PC-9 (cell line): ENCODE data around the gene PIBF1. TPM values are rescaled to one million over a fixed set of nuclear protein-coding genes. Genes with fewer than 3 reads are reported as not detected.
A peak's percentile ranks its signal among the peaks of the same experiment; 100 is the strongest.

Experiments used
- BruUV-seq: library from RNA; stranded (reverse); fragments of 400-500 nt; replicated peaks from 2 replicates; lab custom pipeline; 2021; lab: Mats Ljungman, UMichigan
- CTCF ChIA-PET: fragments of 300-600 bp; sonication (Branson Sonifier 250); formaldehyde crosslinking; loops from one replicate; lab custom pipeline; 2022; ENCODE audit warnings: antibody characterized with exemption; lab: Charles Lee
- POLR2A ChIA-PET: fragments of 300-600 bp; sonication (Branson Sonifier 250); formaldehyde crosslinking; loops from one replicate; lab custom pipeline; 2022; ENCODE audit warnings: antibody characterized with exemption; ENCODE audit not compliant: unreplicated experiment; lab: Charles Lee
- DNase-seq, 2 experiments: peaks; one replicate each; pipeline versions ENCODE4 v3.0.0 to v3.0.0-alpha.2; 2015 to 2022; ENCODE audit warnings: mixed read lengths in 1 of 2
- H2AFZ ChIP-seq: fragments of 200-600 bp; sonication (generic); 2 replicates; pipeline ENCODE4 v1.8.1; 2017; ENCODE audit warnings: antibody characterized with exemption
- H3F3A ChIP-seq: fragments of 200-600 bp; sonication (generic); 2 replicates; pipeline ENCODE4 v1.8.1; 2017; ENCODE audit warnings: antibody characterized with exemption, mild to moderate bottlenecking, low read depth; ENCODE audit not compliant: insufficient read depth
- H3K27ac ChIP-seq: fragments of 200-600 bp; sonication (generic); 2 replicates; pipeline ENCODE4 v1.6.1; 2016; ENCODE audit warnings: mixed run types
- H3K27me3 ChIP-seq: fragments of 200-600 bp; sonication (generic); 2 replicates; pipeline ENCODE4 v1.6.1; 2016; ENCODE audit warnings: low read depth, mixed run types; ENCODE audit not compliant: insufficient read depth
- H3K36me3 ChIP-seq: fragments of 200-600 bp; sonication (generic); 2 replicates; pipeline ENCODE4 v1.6.1; 2016; ENCODE audit warnings: low read depth, mixed run types
- H3K4me1 ChIP-seq: fragments of 200-600 bp; sonication (generic); replicated peaks from 2 replicates; pipeline ENCODE4 v1.6.1; 2016; ENCODE audit warnings: mixed run types; ENCODE audit not compliant: insufficient read depth
- H3K4me2 ChIP-seq: fragments of 200-600 bp; sonication (generic); 2 replicates; pipeline ENCODE4 v1.6.1; 2017; ENCODE audit warnings: mixed run types
- H3K4me3 ChIP-seq: fragments of 200-600 bp; sonication (generic); 2 replicates; pipeline ENCODE4 v1.6.1; 2016; ENCODE audit warnings: mixed run types
- H3K79me2 ChIP-seq: fragments of 200-600 bp; sonication (generic); 2 replicates; pipeline ENCODE4 v1.6.1; 2017; ENCODE audit warnings: low read depth, mixed run types
- H3K9me2 ChIP-seq: fragments of 200-600 bp; sonication (generic); 2 replicates; pipeline ENCODE4 v1.8.1; 2017; ENCODE audit warnings: mild to moderate bottlenecking; ENCODE audit not compliant: insufficient read depth
- H3K9me3 ChIP-seq: fragments of 200-600 bp; sonication (generic); 2 replicates; pipeline ENCODE4 v1.8.1; 2016; ENCODE audit warnings: low read depth; ENCODE audit not compliant: insufficient read depth
- H4K20me1 ChIP-seq: fragments of 200-600 bp; sonication (generic); 2 replicates; pipeline ENCODE4 v1.8.1; 2017; ENCODE audit not compliant: insufficient read depth
- CTCF ChIP-seq: fragments of 200-600 bp; sonication (generic); conservative IDR thresholded peaks from 2 replicates; pipeline ENCODE4 v1.6.1; 2017; ENCODE audit warnings: mixed run types, antibody characterized with exemption, mild to moderate bottlenecking, moderate library complexity
- EZH2 ChIP-seq: fragments of 200-600 bp; sonication (generic); IDR thresholded peaks from 2 replicates; pipeline ENCODE4 v1.8.0; 2017; ENCODE audit warnings: antibody characterized with exemption, low read depth
- intact Hi-C: fragments of 100-400 bp; cut with micrococcal nuclease; formaldehyde crosslinking; loops from one replicate; pipeline ENCODE4 v1.10.0; 2022; ENCODE audit not compliant: unreplicated experiment
- total RNA-seq: library from RNA; stranded (reverse); gene quantifications from 2 replicates; pipeline ENCODE4 v1.2.3, GENCODE V29; 2021

PIBF1 gene
- total RNA-seq, 1 experiment from 2014 or later = 20.3 TPM

GRCh38 chr13:72808917-72809500, 27.1 kb downstream of the PIBF1 start:
- CTCF ChIA-PET = interaction anchor here (0.6 to 0.8 kb wide), 9 partner anchors 57 to 1889 kb away, joined by 3 to 13 read pairs (median 9); no protein-coding TSS in a partner anchor
- no peak for DNase-seq
- Histone ChIP-seq H3K9me2 (no peaks in the 10 kb centered on the region), H3K4me2 (no peak overlapping the region), H4K20me1 (no peaks in the 10 kb centered on the region), H3K4me3 (no peak overlapping the region), H2AFZ (no peak overlapping the region), H3F3A (peaks cover 17% of the 10 kb centered on the region), H3K79me2 (no peaks in the 10 kb centered on the region), H3K4me1 (peaks cover 10% of the 10 kb centered on the region; the same call in 1 of the 2 replicates), H3K27me3 (no peaks in the 10 kb centered on the region), H3K9me3 (no peaks in the 10 kb centered on the region; the same call in 1 of the 2 replicates), H3K27ac (peak overlapping the region; percentile 38), H3K36me3 (peaks cover 12% of the 10 kb centered on the region; the same call in 1 of the 2 replicates)
- TF ChIP-seq EZH2 = no peak
- peak; percentile 84 for TF ChIP-seq CTCF
- POLR2A ChIA-PET = interaction anchor here (0.6 kb wide), 1 partner anchor 905 kb away, joined by 3 read pairs; no protein-coding TSS in a partner anchor
- no TSS peak for BruUV-seq
- intact Hi-C loops = no loop called here

- no peaks in the 10 kb centered on the region for H3K27me3 ChIP-seq
- H3K4me1 ChIP-seq = no peaks in the 10 kb centered on the region
- 0 out of 2 replicates have a peak, but pooled peaks cover 15% of the 10 kb centered on the region for H3K36me3 ChIP-seq
- no peaks in the 10 kb centered on the region for H3K9me3 ChIP-seq
- no TSS peak for BruUV-seq
- no peaks in the 10 kb centered on the region for H3F3A ChIP-seq
- 0 out of 2 replicates have a peak, but pooled peaks cover 5% of the 10 kb centered on the region for H4K20me1 ChIP-seq
- no peak overlapping the region for H3K4me3 ChIP-seq
- TF ChIP-seq CTCF (no peak), EZH2 (no peak)
- H2AFZ ChIP-seq = no peak overlapping the region
- ChIA-PET POLR2A (no interaction called here), CTCF (no interaction called here)
- no peak overlapping the region for H3K4me2 ChIP-seq
- intact Hi-C loops = no loop called here
- no peak overlapping the region for H3K27ac ChIP-seq
- no peak for DNase-seq
- H3K79me2 ChIP-seq = no peaks in the 10 kb centered on the region
- no peaks in the 10 kb centered on the region for H3K9me2 ChIP-seq
These were observed 38.4 kb downstream of the PIBF1 start for GRCh38 chr13:72820156-72820897.

- CTCF ChIA-PET = no interaction called here
These were observed 39.0 kb downstream of the PIBF1 start for GRCh38 chr13:72820898-72821279.

More at GRCh38 chr13:72820898-72821279, 39.0 kb downstream of the PIBF1 start:
- no TSS peak for BruUV-seq
- Histone ChIP-seq H3K27ac (no peak overlapping the region), H3F3A (no peaks in the 10 kb centered on the region), H4K20me1 (0 out of 2 replicates have a peak, but pooled peaks cover 5% of the 10 kb centered on the region), H3K27me3 (no peaks in the 10 kb centered on the region), H3K79me2 (no peaks in the 10 kb centered on the region), H3K4me3 (no peak overlapping the region), H3K36me3 (0 out of 2 replicates have a peak, but pooled peaks cover 15% of the 10 kb centered on the region), H2AFZ (no peak overlapping the region), H3K9me3 (no peaks in the 10 kb centered on the region), H3K4me1 (no peaks in the 10 kb centered on the region), H3K9me2 (no peaks in the 10 kb centered on the region), H3K4me2 (no peak overlapping the region)
- DNase-seq = no peak
- POLR2A ChIA-PET = no interaction called here
- intact Hi-C loops = no loop called here
- TF ChIP-seq EZH2 = no peak
- TF ChIP-seq CTCF = no peak
